HG02852 (cell line): ENCODE data around the gene FBXO28.

Experiments used
- ATAC-seq: cut with Tn5 transposase; IDR thresholded peaks from one replicate; pipeline ENCODE4 v1.9.1; 2021; ENCODE audit warnings: mild to moderate bottlenecking, moderate library complexity; ENCODE audit not compliant: unreplicated experiment

The FBXO28 gene

DNA sequence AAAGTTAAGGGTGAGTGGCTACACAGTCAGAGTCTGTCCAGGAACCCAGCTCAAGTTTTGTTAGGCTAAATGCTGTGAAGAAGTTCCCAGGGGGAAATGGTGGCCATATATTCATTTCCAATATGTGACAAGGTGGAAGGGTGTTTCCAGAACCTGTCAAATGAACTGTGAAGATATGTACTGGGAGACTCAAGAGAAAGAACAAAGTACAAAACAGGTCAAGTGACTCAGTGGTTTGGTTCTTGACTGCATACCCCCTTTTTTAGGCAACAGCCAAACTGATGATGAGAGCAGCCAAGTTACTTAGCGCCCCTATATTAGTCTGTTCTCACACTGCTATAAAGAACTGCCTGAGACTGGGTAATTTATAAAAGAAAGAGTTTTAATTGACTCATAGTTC, 18.6 kb upstream of the FBXO28 start:
- no peak for ATAC-seq

DNA sequence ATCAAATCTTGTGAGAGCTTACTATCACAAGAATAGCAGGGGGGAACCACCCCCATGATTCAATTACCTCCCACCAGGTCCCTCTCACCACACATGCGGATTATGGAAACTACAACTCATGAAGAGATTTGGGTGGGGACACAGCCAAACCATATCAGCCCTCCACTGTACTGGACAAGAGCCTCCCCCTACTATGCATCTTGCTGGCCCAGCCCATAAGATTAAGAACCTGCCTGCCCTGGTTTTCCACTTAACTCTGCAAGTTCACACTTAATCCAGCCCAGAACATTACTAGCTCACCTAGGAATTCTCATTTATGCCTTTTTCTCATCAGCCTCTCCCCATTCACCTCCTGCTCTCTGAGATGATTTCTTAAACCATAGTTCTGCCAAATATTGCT, 18.0 kb upstream of the FBXO28 start:
- no peak for ATAC-seq

DNA sequence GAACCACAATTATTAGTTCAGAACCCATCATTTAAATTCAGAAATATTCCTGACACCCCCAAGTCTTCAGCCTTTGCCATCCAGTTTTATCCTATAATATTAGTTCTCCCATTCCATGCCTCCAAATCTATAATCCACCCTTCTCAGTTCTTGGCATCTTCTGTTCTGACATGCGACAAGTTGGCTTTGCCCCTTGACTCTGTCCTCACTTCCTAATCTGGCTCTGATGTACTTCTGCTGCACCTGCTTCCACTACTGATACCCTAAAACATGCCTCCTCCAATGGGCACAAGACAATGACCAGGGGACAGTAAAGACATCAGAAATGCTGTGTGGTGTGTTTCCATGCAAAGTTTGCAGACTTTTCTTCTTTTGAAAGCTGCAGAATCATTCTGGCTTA, 17.1 kb upstream of the FBXO28 start:
- no peak for ATAC-seq

- ATAC-seq = no peak
Measured at GRCh38 chr1:224098007-224098406, 15.9 kb upstream of the FBXO28 start.

- ATAC-seq = no peak
Measured at GRCh38 chr1:224106568-224107281, 7.2 kb upstream of the FBXO28 start.

- ATAC-seq = no peak
Measured at GRCh38 chr1:224107282-224107625, 6.7 kb upstream of the FBXO28 start.

DNA sequence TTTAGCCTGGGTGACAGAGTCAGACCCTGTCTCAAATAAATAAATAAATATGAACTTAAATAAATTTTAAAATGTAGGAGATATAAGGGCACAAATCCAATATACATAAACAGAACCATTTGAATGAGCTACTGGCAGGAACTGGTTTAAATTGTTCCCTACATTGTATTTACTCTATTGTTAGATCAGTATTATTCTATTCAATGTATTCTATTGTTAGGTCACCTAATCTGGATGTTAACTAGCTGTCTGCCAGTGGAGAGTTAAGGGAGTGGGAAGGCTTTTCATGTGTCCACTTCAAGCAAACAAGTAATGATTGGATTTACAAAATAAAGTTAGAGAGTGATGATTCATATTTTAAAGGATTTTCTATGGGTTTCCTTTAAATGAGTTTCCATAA, 4.9 kb upstream of the FBXO28 start:
- ATAC-seq = no peak

GRCh38 chr1:224109981-224110380, 3.9 kb upstream of the FBXO28 start:
- ATAC-seq = no peak

- no peak for ATAC-seq
Measured at GRCh38 chr1:224113005-224113404, 906 bp upstream of the FBXO28 start.

- peak; percentile 15 for ATAC-seq
Measured at GRCh38 chr1:224113545-224113917, 380 bp upstream of the FBXO28 start.

DNA sequence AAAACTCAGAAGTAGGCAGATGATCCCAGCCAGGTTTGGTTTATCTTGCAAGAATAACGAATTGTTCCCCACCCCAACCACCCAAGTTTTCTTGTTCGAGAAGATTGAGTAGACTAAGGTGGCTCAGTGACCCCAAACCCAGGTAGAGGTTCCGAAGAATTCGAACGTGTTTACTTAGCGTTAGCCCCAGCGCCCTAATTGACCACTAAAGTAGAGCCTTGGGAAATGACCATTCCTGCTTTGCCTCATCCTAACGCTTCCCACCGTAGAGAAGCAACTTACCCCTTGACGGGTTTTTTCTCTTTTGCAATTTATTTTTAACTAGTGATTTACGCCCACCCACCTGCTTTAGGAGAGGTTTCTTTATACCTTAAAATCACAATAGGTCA, 870 bp downstream of the FBXO28 start:
- no peak for ATAC-seq

- ATAC-seq = no peak
Measured at GRCh38 chr1:224116131-224116530, 2.2 kb downstream of the FBXO28 start.

DNA sequence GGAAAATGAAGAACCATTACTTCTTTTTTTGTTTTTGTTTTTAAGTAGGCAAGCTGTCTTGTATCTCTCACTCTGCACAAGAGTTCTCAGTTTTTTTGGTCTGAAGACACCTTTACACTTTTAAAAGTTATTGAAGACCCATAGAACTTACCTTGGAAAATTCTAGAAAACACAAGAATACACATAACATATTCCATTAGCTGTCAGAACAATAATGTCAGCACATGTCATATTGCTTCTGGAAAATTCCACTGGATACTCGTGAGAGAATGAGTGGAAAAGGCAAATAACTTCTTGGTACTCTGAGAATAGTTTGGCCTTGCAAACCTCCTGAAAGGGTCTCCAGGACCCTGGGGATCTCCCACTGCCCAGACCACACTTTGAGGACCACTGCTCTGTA, 4.8 kb downstream of the FBXO28 start:
- ATAC-seq = no peak

GRCh38 chr1:224123136-224123535, 9.2 kb downstream of the FBXO28 start:
- ATAC-seq = no peak

DNA sequence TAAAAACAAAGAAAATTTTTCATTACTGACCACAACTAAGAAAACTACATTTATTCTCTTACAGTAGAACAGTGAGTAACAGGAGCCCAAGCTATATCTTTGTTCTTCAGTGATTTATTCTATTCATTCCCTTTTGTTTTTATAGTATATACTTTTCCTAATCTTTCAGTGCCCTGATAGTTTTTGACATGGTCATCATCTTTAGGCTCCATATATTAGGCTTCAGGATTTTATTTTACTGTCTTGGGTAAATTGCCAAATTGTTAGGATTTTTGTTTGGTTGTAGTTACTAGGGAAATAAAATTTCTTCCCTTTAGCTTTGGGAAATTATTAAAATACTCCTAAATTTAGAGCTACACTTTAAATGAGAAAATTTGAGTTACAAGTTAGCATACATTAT, 10.3 kb downstream of the FBXO28 start:
- no peak for ATAC-seq

GRCh38 chr1:224127925-224128819, 14.3 kb downstream of the FBXO28 start:
- ATAC-seq = no peak

GRCh38 chr1:224131253-224131652, 17.3 kb downstream of the FBXO28 start:
- no peak for ATAC-seq

DNA sequence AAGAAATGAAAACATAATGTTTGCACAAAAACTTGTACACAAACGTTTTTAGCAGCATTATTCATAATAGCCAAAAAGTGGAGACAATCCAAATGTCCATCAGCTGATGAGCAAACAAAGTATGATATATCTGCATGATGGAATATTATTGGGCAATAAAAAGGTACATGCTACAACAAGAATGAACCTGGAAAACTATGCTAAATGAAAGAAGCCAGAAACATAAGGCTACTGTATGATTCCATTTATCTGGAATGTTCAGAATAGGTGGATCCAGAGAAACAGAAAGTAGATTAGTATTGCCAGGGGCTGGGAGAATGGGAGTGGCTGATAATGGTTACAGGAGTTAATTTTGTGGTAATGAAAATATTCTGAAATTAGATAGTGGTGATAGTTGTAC, 19.0 kb downstream of the FBXO28 start:
- no peak for ATAC-seq

- no peak for ATAC-seq
Measured at GRCh38 chr1:224133741-224134299, 19.9 kb downstream of the FBXO28 start.

- ATAC-seq = no peak
Measured at GRCh38 chr1:224137518-224137917, 23.6 kb downstream of the FBXO28 start.

GRCh38 chr1:224138198-224138597, 24.3 kb downstream of the FBXO28 start:
- no peak for ATAC-seq

- ATAC-seq = no peak
Measured at GRCh38 chr1:224141693-224142092, 27.8 kb downstream of the FBXO28 start.
